Brain microvascular endothelial cell (primary cell): ENCODE measurements around the gene VAPB.

ENCODE experiments used
- DNase-seq: peaks from one replicate; pipeline ENCODE4 v3.0.0-alpha.2; 2020
- H3K27ac ChIP-seq: fragments of 250-450 bp; sonication (Bioruptor Pico); 2 replicates; pipeline ENCODE4 v1.5.1; 2020; ENCODE audit warnings: mild to moderate bottlenecking, moderate library complexity
- H3K27me3 ChIP-seq: fragments of 250-450 bp; sonication (Bioruptor Pico); replicated peaks from 2 replicates; pipeline ENCODE4 v1.5.1; 2020; ENCODE audit warnings: mild to moderate bottlenecking
- H3K36me3 ChIP-seq: fragments of 250-450 bp; sonication (Bioruptor Pico); replicated peaks from 2 replicates; pipeline ENCODE4 v1.5.1; 2020; ENCODE audit warnings: mild to moderate bottlenecking
- H3K4me3 ChIP-seq: 2 replicates; pipeline ENCODE4 v1.5.1; 2011; ENCODE audit warnings: low read depth, mild to moderate bottlenecking, control low read depth, low read length, moderate library complexity
- CTCF ChIP-seq: IDR thresholded peaks from 2 replicates; pipeline ENCODE4 v1.5.1; 2011; ENCODE audit warnings: low read depth, mild to moderate bottlenecking, moderate library complexity, low read length, control low read depth, inconsistent platforms; ENCODE audit errors: missing control alignments
- in situ Hi-C: cut with HindIII; loops from 2 replicates; pipeline ENCODE4 v1.10.0; 2017; ENCODE audit warnings: low sequenced_read_pairs, low pct_ligation_motif_present

The VAPB gene

GRCh38 chr20:58464838-58465237 is 75.8 kb downstream of the VAPB start:
- Histone ChIP-seq H3K27me3 (no peaks in the 10 kb centered on the region), H3K36me3 (no peaks in the 10 kb centered on the region), H3K4me3 (no peak overlapping the region), H3K27ac (no peak overlapping the region)
- no peak for DNase-seq
- no peak for TF ChIP-seq CTCF
- in situ Hi-C loops, result no loop called here

- Histone ChIP-seq H3K4me3 (no peak overlapping the region), H3K36me3 (no peaks in the 10 kb centered on the region), H3K27me3 (no peaks in the 10 kb centered on the region), H3K27ac (no peak overlapping the region)
- in situ Hi-C loops, result no loop called here
- no peak for TF ChIP-seq CTCF
- DNase-seq, result no peak
These were observed 77.2 kb downstream of the VAPB start for GRCh38 chr20:58466095-58466708.

GRCh38 chr20:58466729-58467571 is 77.9 kb downstream of the VAPB start:
- no peak for DNase-seq
- Histone ChIP-seq H3K4me3 (no peak overlapping the region), H3K36me3 (no peaks in the 10 kb centered on the region), H3K27me3 (no peaks in the 10 kb centered on the region), H3K27ac (no peak overlapping the region)
- TF ChIP-seq CTCF, result no peak
- in situ Hi-C loops, result no loop called here

GRCh38 chr20:58467572-58468527 is 78.8 kb downstream of the VAPB start:
- no peak for DNase-seq
- TF ChIP-seq CTCF, result no peak
- in situ Hi-C loops, result no loop called here

GRCh38 chr20:58469616-58470015 is 80.6 kb downstream of the VAPB start:
- in situ Hi-C loops, result no loop called here
- Histone ChIP-seq H3K27ac (no peak overlapping the region), H3K27me3 (no peaks in the 10 kb centered on the region), H3K36me3 (no peaks in the 10 kb centered on the region), H3K4me3 (no peak overlapping the region)
- TF ChIP-seq CTCF, result no peak
- no peak for DNase-seq

More at GRCh38 chr20:58467572-58468527, 78.8 kb downstream of the VAPB start:
- Histone ChIP-seq H3K36me3 (no peaks in the 10 kb centered on the region), H3K27ac (no peak overlapping the region), H3K4me3 (no peak overlapping the region), H3K27me3 (no peaks in the 10 kb centered on the region)
